ENCODE measurements around the gene SMYD2.

The SMYD2 gene

GRCh38 chr1:214276786-214277185, 4.2 kb upstream of the SMYD2 start:
- Mint-ChIP-seq H3K27ac (no peak overlapping the region), H3K4me3 (no peak overlapping the region), H3K4me1 (peaks cover 21% of the 10 kb centered on the region)

GRCh38 chr1:214277704-214278635, 3.0 kb upstream of the SMYD2 start:
- H3K4me3 Mint-ChIP-seq = peak overlapping the region in 1 of 3 experiments; percentile 61
- peaks cover 15% of the 10 kb centered on the region for H3K4me1 Mint-ChIP-seq

More at GRCh38 chr1:214276786-214277185, 4.2 kb upstream of the SMYD2 start:
- Mint-ChIP-seq H3K27me3 (ENCODE audit: low read depth) (peaks cover 3% of the 10 kb centered on the region), H3K36me3 (ENCODE audit: low read depth) (peaks cover 17% of the 10 kb centered on the region), H3K9me3 (peaks cover 3% of the 10 kb centered on the region)
- TF ChIP-seq CTCF (IDR thresholded peaks at IDR 0.05; ENCODE audit: unreplicated experiment in 3 of 3) = no peak

GRCh38 chr1:214280386-214281020, 456 bp upstream of the SMYD2 start:
- TF ChIP-seq CTCF (IDR thresholded peaks at IDR 0.05; ENCODE audit: unreplicated experiment in 3 of 3) = no peak
- Mint-ChIP-seq H3K36me3 (ENCODE audit: low read depth) (peaks cover 17% of the 10 kb centered on the region), H3K27me3 (ENCODE audit: low read depth) (no peaks in the 10 kb centered on the region), H3K4me3 (peak overlapping the region; percentile 88 to 92 (median 92)), H3K9me3 (no peaks in the 10 kb centered on the region), H3K4me1 (peaks cover 27% of the 10 kb centered on the region), H3K27ac (peak overlapping the region; percentile 80 to 97 (median 81))

More at GRCh38 chr1:214277704-214278635, 3.0 kb upstream of the SMYD2 start:
- H3K36me3 Mint-ChIP-seq (ENCODE audit: low read depth) = peaks cover 17% of the 10 kb centered on the region
- H3K27ac Mint-ChIP-seq = no peak overlapping the region
- peaks cover 3% of the 10 kb centered on the region for H3K27me3 Mint-ChIP-seq (ENCODE audit: low read depth)
- TF ChIP-seq CTCF (IDR thresholded peaks at IDR 0.05; ENCODE audit: unreplicated experiment in 3 of 3) = no peak
- peaks cover 3% of the 10 kb centered on the region for H3K9me3 Mint-ChIP-seq

- peaks cover 17% of the 10 kb centered on the region for H3K36me3 Mint-ChIP-seq (ENCODE audit: low read depth)
- peaks cover 27% of the 10 kb centered on the region for H3K4me1 Mint-ChIP-seq
- no peak for TF ChIP-seq CTCF (IDR thresholded peaks at IDR 0.05; ENCODE audit: unreplicated experiment in 3 of 3)
- H3K9me3 Mint-ChIP-seq = no peaks in the 10 kb centered on the region
- H3K4me3 Mint-ChIP-seq = peak overlapping the region; percentile 90 to 95 (median 94)
- no peaks in the 10 kb centered on the region for H3K27me3 Mint-ChIP-seq (ENCODE audit: low read depth)
- peak overlapping the region; percentile 70 to 89 (median 84) for H3K27ac Mint-ChIP-seq
These were observed 1.0 kb downstream of the SMYD2 start for GRCh38 chr1:214281720-214282629.

DNA sequence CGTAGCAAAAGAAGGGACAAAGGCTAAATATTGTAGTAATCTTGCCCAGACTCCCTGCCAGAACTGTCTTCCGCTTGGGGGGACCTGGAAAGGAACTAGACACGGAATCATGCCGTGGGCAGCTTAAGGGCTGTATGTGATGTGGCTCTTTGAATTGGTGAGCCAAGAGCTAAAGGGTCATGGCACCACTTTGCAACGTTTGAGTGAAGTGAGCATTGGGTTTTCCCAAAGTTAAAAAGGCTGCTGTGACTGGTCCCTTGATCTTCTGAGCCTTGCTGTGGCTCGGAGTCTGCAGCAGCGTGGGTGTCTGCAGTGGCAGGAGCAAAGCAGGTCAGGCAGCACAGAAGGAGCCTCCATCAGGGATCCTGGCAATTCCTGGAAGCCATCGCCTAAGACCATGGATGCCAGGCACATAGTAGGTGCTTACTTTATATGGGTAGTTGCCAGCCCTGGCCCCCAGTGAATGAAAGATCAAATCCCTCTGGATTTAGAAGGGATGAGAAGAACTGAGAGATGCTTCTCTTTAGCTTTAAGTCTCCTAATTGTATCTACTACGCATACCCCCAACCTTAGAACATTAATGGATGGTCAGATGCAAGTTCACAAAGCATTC, 1.8 kb downstream of the SMYD2 start:
- Mint-ChIP-seq H3K27ac (peak overlapping the region in 2 of 3 experiments; percentile 4 to 27), H3K4me3 (peak overlapping the region; percentile 90 to 95 (median 94)), H3K27me3 (ENCODE audit: low read depth) (no peaks in the 10 kb centered on the region), H3K36me3 (ENCODE audit: low read depth) (peaks cover 17% of the 10 kb centered on the region), H3K9me3 (no peaks in the 10 kb centered on the region), H3K4me1 (peaks cover 27% of the 10 kb centered on the region)
- no peak for TF ChIP-seq CTCF (IDR thresholded peaks at IDR 0.05; ENCODE audit: unreplicated experiment in 3 of 3)
